PC-9 (cell line): ENCODE data around the gene DYDC1. TPM values are rescaled to one million over a fixed set of nuclear protein-coding genes. Genes with fewer than 3 reads are reported as not detected.

Experiments
- BruUV-seq: library from RNA; stranded (reverse); fragments of 400-500 nt; replicated peaks from 2 replicates; lab custom pipeline; 2021; lab: Mats Ljungman, UMichigan
- CTCF ChIA-PET: fragments of 300-600 bp; sonication (Branson Sonifier 250); formaldehyde crosslinking; loops from one replicate; lab custom pipeline; 2022; ENCODE audit warnings: antibody characterized with exemption; lab: Charles Lee
- POLR2A ChIA-PET: fragments of 300-600 bp; sonication (Branson Sonifier 250); formaldehyde crosslinking; loops from one replicate; lab custom pipeline; 2022; ENCODE audit warnings: antibody characterized with exemption; ENCODE audit not compliant: unreplicated experiment; lab: Charles Lee
- DNase-seq, 2 experiments: peaks; one replicate each; pipeline versions ENCODE4 v3.0.0 to v3.0.0-alpha.2; 2015 to 2022; ENCODE audit warnings: mixed read lengths in 1 of 2
- H2AFZ ChIP-seq: fragments of 200-600 bp; sonication (generic); 2 replicates; pipeline ENCODE4 v1.8.1; 2017; ENCODE audit warnings: antibody characterized with exemption
- H3F3A ChIP-seq: fragments of 200-600 bp; sonication (generic); 2 replicates; pipeline ENCODE4 v1.8.1; 2017; ENCODE audit warnings: antibody characterized with exemption, mild to moderate bottlenecking, low read depth; ENCODE audit not compliant: insufficient read depth
- H3K27ac ChIP-seq: fragments of 200-600 bp; sonication (generic); 2 replicates; pipeline ENCODE4 v1.6.1; 2016; ENCODE audit warnings: mixed run types
- H3K27me3 ChIP-seq: fragments of 200-600 bp; sonication (generic); 2 replicates; pipeline ENCODE4 v1.6.1; 2016; ENCODE audit warnings: low read depth, mixed run types; ENCODE audit not compliant: insufficient read depth
- H3K36me3 ChIP-seq: fragments of 200-600 bp; sonication (generic); 2 replicates; pipeline ENCODE4 v1.6.1; 2016; ENCODE audit warnings: low read depth, mixed run types
- H3K4me1 ChIP-seq: fragments of 200-600 bp; sonication (generic); replicated peaks from 2 replicates; pipeline ENCODE4 v1.6.1; 2016; ENCODE audit warnings: mixed run types; ENCODE audit not compliant: insufficient read depth
- H3K4me2 ChIP-seq: fragments of 200-600 bp; sonication (generic); 2 replicates; pipeline ENCODE4 v1.6.1; 2017; ENCODE audit warnings: mixed run types
- H3K4me3 ChIP-seq: fragments of 200-600 bp; sonication (generic); 2 replicates; pipeline ENCODE4 v1.6.1; 2016; ENCODE audit warnings: mixed run types
- H3K79me2 ChIP-seq: fragments of 200-600 bp; sonication (generic); 2 replicates; pipeline ENCODE4 v1.6.1; 2017; ENCODE audit warnings: low read depth, mixed run types
- H3K9me2 ChIP-seq: fragments of 200-600 bp; sonication (generic); 2 replicates; pipeline ENCODE4 v1.8.1; 2017; ENCODE audit warnings: mild to moderate bottlenecking; ENCODE audit not compliant: insufficient read depth
- H3K9me3 ChIP-seq: fragments of 200-600 bp; sonication (generic); 2 replicates; pipeline ENCODE4 v1.8.1; 2016; ENCODE audit warnings: low read depth; ENCODE audit not compliant: insufficient read depth
- H4K20me1 ChIP-seq: fragments of 200-600 bp; sonication (generic); 2 replicates; pipeline ENCODE4 v1.8.1; 2017; ENCODE audit not compliant: insufficient read depth
- EZH2 ChIP-seq: fragments of 200-600 bp; sonication (generic); IDR thresholded peaks from 2 replicates; pipeline ENCODE4 v1.8.0; 2017; ENCODE audit warnings: antibody characterized with exemption, low read depth
- intact Hi-C: fragments of 100-400 bp; cut with micrococcal nuclease; formaldehyde crosslinking; loops from one replicate; pipeline ENCODE4 v1.10.0; 2022; ENCODE audit not compliant: unreplicated experiment
- total RNA-seq: library from RNA; stranded (reverse); gene quantifications from 2 replicates; pipeline ENCODE4 v1.2.3, GENCODE V29; 2021
- TF ChIP-seq, protein P1 (sequence below): fragments of 200-600 bp; sonication (generic); conservative IDR thresholded peaks from 2 replicates; pipeline ENCODE4 v1.6.1; 2017; ENCODE audit warnings: mixed run types, antibody characterized with exemption, mild to moderate bottlenecking, moderate library complexity

The DYDC1 gene
- total RNA-seq, 1 experiment from 2014 or later, result not detected

DNA sequence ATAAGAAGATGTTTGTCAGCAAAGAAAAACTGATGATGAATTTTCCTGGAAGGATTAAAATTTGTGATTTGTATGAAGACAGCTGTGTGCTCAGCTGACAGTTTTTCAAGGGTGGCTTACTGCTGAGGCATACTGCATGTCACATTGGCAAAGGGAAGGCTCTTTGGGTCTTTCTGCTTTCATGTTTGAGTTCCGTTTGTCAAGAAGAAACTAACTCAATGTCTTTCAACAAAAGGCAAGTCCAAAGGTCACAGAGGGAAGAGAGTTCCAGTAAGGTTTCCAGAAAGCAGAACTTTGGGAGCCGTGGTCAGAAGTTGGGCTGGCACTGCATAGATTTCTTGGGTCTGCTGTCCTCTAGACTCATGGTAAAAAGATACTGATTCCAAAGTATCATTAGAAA lies 16.9 kb upstream of the DYDC1 start:
- TF ChIP-seq EZH2, result no peak
- TF ChIP-seq, protein P1, sequence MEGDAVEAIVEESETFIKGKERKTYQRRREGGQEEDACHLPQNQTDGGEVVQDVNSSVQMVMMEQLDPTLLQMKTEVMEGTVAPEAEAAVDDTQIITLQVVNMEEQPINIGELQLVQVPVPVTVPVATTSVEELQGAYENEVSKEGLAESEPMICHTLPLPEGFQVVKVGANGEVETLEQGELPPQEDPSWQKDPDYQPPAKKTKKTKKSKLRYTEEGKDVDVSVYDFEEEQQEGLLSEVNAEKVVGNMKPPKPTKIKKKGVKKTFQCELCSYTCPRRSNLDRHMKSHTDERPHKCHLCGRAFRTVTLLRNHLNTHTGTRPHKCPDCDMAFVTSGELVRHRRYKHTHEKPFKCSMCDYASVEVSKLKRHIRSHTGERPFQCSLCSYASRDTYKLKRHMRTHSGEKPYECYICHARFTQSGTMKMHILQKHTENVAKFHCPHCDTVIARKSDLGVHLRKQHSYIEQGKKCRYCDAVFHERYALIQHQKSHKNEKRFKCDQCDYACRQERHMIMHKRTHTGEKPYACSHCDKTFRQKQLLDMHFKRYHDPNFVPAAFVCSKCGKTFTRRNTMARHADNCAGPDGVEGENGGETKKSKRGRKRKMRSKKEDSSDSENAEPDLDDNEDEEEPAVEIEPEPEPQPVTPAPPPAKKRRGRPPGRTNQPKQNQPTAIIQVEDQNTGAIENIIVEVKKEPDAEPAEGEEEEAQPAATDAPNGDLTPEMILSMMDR, result no peak
- no peak overlapping the region for H2AFZ ChIP-seq
- no TSS peak for BruUV-seq
- no peaks in the 10 kb centered on the region for H3K79me2 ChIP-seq
- H3K9me3 ChIP-seq, result no peaks in the 10 kb centered on the region
- H3K9me2 ChIP-seq, result no peaks in the 10 kb centered on the region
- POLR2A ChIA-PET, result no interaction called here
- intact Hi-C loops, result no loop called here
- no peaks in the 10 kb centered on the region for H4K20me1 ChIP-seq
- no peaks in the 10 kb centered on the region for H3F3A ChIP-seq
- DNase-seq, result no peak
- H3K36me3 ChIP-seq, result no peaks in the 10 kb centered on the region
- H3K27ac ChIP-seq, result no peak overlapping the region
- no peak overlapping the region for H3K4me2 ChIP-seq
- H3K4me3 ChIP-seq, result no peak overlapping the region
- peaks cover 6% of the 10 kb centered on the region; the same call in 1 of the 2 replicates for H3K27me3 ChIP-seq
- H3K4me1 ChIP-seq, result no peaks in the 10 kb centered on the region
- CTCF ChIA-PET, result no interaction called here

- POLR2A ChIA-PET, result no interaction called here
- Histone ChIP-seq H2AFZ (no peak overlapping the region), H3F3A (no peaks in the 10 kb centered on the region), H3K4me2 (no peak overlapping the region), H3K4me1 (no peaks in the 10 kb centered on the region), H4K20me1 (no peaks in the 10 kb centered on the region), H3K27me3 (peaks cover 8% of the 10 kb centered on the region; the same call in 1 of the 2 replicates), H3K27ac (no peak overlapping the region), H3K9me3 (peaks cover 3% of the 10 kb centered on the region; the same call in 1 of the 2 replicates), H3K79me2 (no peaks in the 10 kb centered on the region), H3K36me3 (no peaks in the 10 kb centered on the region), H3K4me3 (no peak overlapping the region), H3K9me2 (no peaks in the 10 kb centered on the region)
- CTCF ChIA-PET, result no interaction called here
- BruUV-seq, result no TSS peak
- no peak for TF ChIP-seq EZH2
- TF ChIP-seq, protein P1, result no peak
- no peak for DNase-seq
- intact Hi-C loops, result no loop called here
Observed at GRCh38 chr10:80372675-80373074, 16.1 kb upstream of the DYDC1 start.

GRCh38 chr10:80371467-80371866 lies 14.9 kb upstream of the DYDC1 start:
- Histone ChIP-seq H3F3A (no peaks in the 10 kb centered on the region), H3K4me3 (no peak overlapping the region), H3K9me2 (no peaks in the 10 kb centered on the region), H3K27me3 (peaks cover 15% of the 10 kb centered on the region; the same call in 1 of the 2 replicates), H3K79me2 (no peaks in the 10 kb centered on the region), H3K9me3 (peaks cover 12% of the 10 kb centered on the region; the same call in 1 of the 2 replicates), H3K4me1 (no peaks in the 10 kb centered on the region), H3K36me3 (no peaks in the 10 kb centered on the region), H3K27ac (no peak overlapping the region), H3K4me2 (no peak overlapping the region), H2AFZ (no peak overlapping the region), H4K20me1 (no peaks in the 10 kb centered on the region)
- intact Hi-C loops, result no loop called here
- DNase-seq, result no peak
- ChIA-PET POLR2A (no interaction called here), CTCF (no interaction called here)
- no TSS peak for BruUV-seq
- TF ChIP-seq EZH2, result no peak
- TF ChIP-seq, protein P1, result no peak
